Mucosa of stomach (tissue), 1 donor: ENCODE data around the gene TERT.

ENCODE experiments used
- H3K27me3 ChIP-seq: one replicate; pipeline ENCODE4 v1.7.0; 2013; ENCODE audit warnings: mild to moderate bottlenecking, low read length; ENCODE audit not compliant: control insufficient read depth, insufficient read depth
- H3K36me3 ChIP-seq: one replicate; pipeline ENCODE4 v1.7.0; 2013; ENCODE audit warnings: low read length; ENCODE audit not compliant: control insufficient read depth, insufficient read depth
- H3K4me1 ChIP-seq: one replicate; pipeline ENCODE4 v1.7.0; 2013; ENCODE audit warnings: mild to moderate bottlenecking, low read length; ENCODE audit not compliant: control insufficient read depth, insufficient read depth
- H3K4me3 ChIP-seq: one replicate; pipeline ENCODE4 v1.7.0; 2013; ENCODE audit warnings: low read length
- H3K9ac ChIP-seq: one replicate; pipeline ENCODE4 v1.7.0; 2013; ENCODE audit warnings: mild to moderate bottlenecking, low read length, moderate library complexity
- H3K9me3 ChIP-seq: one replicate; pipeline ENCODE4 v1.7.0; 2013; ENCODE audit warnings: mild to moderate bottlenecking, low read length, moderate library complexity; ENCODE audit not compliant: control insufficient read depth
- donor health status: Pancreatic carcinoma.

Gene TERT

DNA sequence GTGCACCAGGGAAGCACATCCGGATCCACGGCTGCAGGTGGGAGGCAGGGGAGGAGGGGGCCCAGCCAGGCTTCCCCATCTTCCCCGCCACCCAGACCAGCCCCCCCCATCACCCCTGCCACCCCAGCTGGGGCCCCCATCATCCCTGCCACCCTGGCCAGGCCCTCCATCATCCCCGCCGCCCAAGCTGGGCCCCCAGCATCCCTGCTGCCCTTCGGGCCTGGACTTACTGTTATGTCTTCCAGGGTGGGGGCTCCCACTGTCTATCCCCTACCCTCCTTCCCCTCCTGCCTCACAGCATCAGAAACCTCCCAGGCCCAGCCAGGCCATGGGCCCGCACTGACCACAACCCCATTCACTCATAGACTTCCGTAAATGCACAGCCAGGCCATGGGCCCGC, 42.2 kb downstream of the TERT start:
- Histone ChIP-seq H3K36me3 (no peaks in the 10 kb centered on the region), H3K9me3 (no peaks in the 10 kb centered on the region), H3K9ac (no peak overlapping the region), H3K4me3 (no peak overlapping the region), H3K27me3 (no peaks in the 10 kb centered on the region), H3K4me1 (no peaks in the 10 kb centered on the region)

GRCh38 chr5:1251678-1252580, 42.9 kb downstream of the TERT start:
- Histone ChIP-seq H3K27me3 (no peaks in the 10 kb centered on the region), H3K4me3 (no peak overlapping the region), H3K4me1 (no peaks in the 10 kb centered on the region), H3K9me3 (no peaks in the 10 kb centered on the region), H3K36me3 (no peaks in the 10 kb centered on the region), H3K9ac (no peak overlapping the region)

GRCh38 chr5:1249366-1250280, 45.2 kb downstream of the TERT start:
- H3K36me3 ChIP-seq: no peaks in the 10 kb centered on the region
- peaks cover 22% of the 10 kb centered on the region for H3K27me3 ChIP-seq
- H3K9ac ChIP-seq: no peak overlapping the region
- H3K4me3 ChIP-seq: no peak overlapping the region
- H3K9me3 ChIP-seq: no peaks in the 10 kb centered on the region
- H3K4me1 ChIP-seq: no peaks in the 10 kb centered on the region

GRCh38 chr5:1247811-1248210, 47.1 kb downstream of the TERT start:
- Histone ChIP-seq H3K9me3 (no peaks in the 10 kb centered on the region), H3K4me3 (no peak overlapping the region), H3K4me1 (no peaks in the 10 kb centered on the region), H3K9ac (no peak overlapping the region), H3K36me3 (no peaks in the 10 kb centered on the region), H3K27me3 (peaks cover 30% of the 10 kb centered on the region)

- H3K4me3 ChIP-seq: no peak overlapping the region
- H3K27me3 ChIP-seq: peaks cover 30% of the 10 kb centered on the region
- H3K9ac ChIP-seq: no peak overlapping the region
Observed at GRCh38 chr5:1246711-1247431, 48.0 kb downstream of the TERT start.

DNA sequence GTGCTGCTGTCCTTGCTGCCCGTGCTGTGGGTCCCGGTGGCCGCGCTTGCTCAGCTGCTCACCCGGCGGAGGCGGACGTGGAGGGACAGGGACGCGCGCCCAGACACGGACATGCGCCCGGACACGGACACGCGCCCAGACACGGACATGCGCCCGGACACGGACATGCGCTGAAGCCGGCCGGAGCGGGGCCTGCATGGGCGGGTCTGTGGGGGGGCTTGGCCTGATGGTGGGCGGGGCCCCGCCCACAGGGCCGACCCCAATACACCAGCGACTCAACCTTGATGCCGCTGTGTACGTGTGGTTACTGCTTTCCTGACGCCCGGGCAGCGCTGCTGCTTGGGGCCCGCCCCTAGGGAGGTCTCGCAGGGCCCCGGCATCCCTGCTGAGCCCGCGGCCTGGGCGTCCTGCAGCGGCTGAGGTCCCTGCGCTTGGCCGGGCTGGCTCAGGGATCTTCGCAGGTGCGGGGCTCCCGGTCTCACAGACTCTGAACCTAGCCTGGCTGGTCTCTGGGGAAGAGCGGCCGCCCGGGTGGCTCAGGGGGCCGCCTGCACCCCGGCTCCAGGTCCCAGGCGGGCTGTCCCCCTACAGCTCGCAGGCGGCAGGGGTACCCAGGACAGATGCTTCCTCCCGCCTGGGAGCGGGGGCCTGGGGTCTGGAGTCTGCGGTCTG, 48.8 kb downstream of the TERT start:
- Histone ChIP-seq H3K9ac (no peak overlapping the region), H3K36me3 (no peaks in the 10 kb centered on the region), H3K4me1 (no peaks in the 10 kb centered on the region), H3K27me3 (peaks cover 30% of the 10 kb centered on the region), H3K9me3 (no peaks in the 10 kb centered on the region), H3K4me3 (no peak overlapping the region)

More at GRCh38 chr5:1246711-1247431, 48.0 kb downstream of the TERT start:
- Histone ChIP-seq H3K36me3 (no peaks in the 10 kb centered on the region), H3K4me1 (no peaks in the 10 kb centered on the region), H3K9me3 (no peaks in the 10 kb centered on the region)

DNA sequence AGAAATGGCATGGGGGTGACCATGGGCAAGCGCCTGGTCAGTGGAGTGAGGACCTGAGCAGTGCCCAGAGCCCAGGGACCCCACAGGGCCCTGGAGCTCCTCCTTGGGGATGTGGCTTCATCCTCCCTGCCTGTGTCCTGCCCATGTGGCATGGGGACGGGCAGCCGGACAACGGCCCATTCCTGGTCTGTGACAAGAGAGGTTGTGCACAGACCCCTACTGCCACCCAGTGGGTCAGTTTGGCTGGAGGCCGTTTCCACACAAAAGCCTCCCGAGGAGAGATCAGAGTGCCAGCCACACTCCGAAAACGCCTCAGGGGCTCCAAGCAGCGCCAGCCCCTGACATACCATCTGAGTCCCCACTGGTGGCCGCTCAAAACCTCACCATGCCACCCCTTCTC, 49.9 kb downstream of the TERT start:
- H3K9ac ChIP-seq: no peak overlapping the region
- H3K27me3 ChIP-seq: peaks cover 30% of the 10 kb centered on the region
- no peaks in the 10 kb centered on the region for H3K36me3 ChIP-seq
- H3K4me3 ChIP-seq: no peak overlapping the region
- H3K9me3 ChIP-seq: no peaks in the 10 kb centered on the region
- peaks cover 3% of the 10 kb centered on the region for H3K4me1 ChIP-seq

DNA sequence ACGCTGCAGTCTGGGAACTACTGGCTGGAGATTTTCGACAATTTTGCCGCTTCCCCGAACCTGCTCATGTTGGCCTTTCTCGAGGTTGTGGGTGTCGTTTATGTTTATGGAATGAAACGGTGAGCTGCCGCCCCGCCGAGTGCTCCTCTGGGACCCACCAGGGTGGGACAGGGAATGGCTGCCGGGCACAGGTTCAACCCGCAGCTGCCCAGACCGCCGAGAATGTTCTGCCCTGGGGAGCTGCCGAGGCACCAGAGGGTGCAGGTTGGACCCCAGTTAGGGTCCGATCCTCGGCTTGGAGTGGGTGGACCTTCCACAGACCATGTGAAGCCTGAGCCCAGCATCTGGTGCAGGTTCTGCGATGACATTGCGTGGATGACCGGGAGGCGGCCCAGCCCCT, 50.6 kb downstream of the TERT start:
- Histone ChIP-seq H3K27me3 (peaks cover 30% of the 10 kb centered on the region), H3K4me1 (peaks cover 10% of the 10 kb centered on the region), H3K36me3 (no peaks in the 10 kb centered on the region), H3K4me3 (no peak overlapping the region), H3K9me3 (no peaks in the 10 kb centered on the region), H3K9ac (no peak overlapping the region)

- H3K36me3 ChIP-seq: no peaks in the 10 kb centered on the region
- no peak overlapping the region for H3K9ac ChIP-seq
- H3K9me3 ChIP-seq: no peaks in the 10 kb centered on the region
- no peak overlapping the region for H3K4me3 ChIP-seq
- H3K4me1 ChIP-seq: peaks cover 14% of the 10 kb centered on the region
- peaks cover 30% of the 10 kb centered on the region for H3K27me3 ChIP-seq
Observed at GRCh38 chr5:1243487-1244130, 51.3 kb downstream of the TERT start.

- no peaks in the 10 kb centered on the region for H3K9me3 ChIP-seq
- no peak overlapping the region for H3K9ac ChIP-seq
- peaks cover 14% of the 10 kb centered on the region for H3K4me1 ChIP-seq
- no peaks in the 10 kb centered on the region for H3K36me3 ChIP-seq
- no peak overlapping the region for H3K4me3 ChIP-seq
- H3K27me3 ChIP-seq: peaks cover 30% of the 10 kb centered on the region
Observed at GRCh38 chr5:1242733-1243486, 52.0 kb downstream of the TERT start.
